ENCODE measurements around the gene RAPSN.

DNA sequence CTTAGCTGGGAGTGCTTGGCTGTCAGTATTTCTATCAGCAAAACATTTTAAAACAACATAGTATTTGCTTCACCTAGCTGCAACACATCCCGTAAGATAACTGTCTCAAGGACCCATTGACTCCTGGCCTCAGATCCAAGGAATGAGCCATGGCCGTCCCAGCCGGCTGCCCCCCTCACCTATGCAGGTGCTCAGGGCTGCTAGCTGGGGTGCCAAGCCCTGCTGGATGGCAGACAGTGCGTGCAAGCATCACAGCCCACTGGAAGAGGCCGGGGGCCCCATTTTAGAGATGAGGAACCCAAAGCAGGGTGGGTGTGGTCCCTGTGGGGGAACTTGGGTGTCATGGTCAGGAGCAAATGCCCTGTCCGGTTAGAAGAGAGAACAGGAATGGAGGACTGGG is 31.2 kb downstream of the RAPSN start:
- TF ChIP-seq POLR2A (IDR thresholded peaks at IDR 0.05) (no peak), CTCF (IDR thresholded peaks at IDR 0.05) (no peak)

Measured in right lobe of liver (tissue), 4 donors.